Liver (tissue), 9 donors: Measurements from ENCODE around the gene CEP128. TPM values are rescaled to one million over a fixed set of nuclear protein-coding genes. Genes with fewer than 3 reads are reported as not detected.
A peak's percentile ranks its signal among the peaks of the same experiment; 100 is the strongest.

ENCODE experiments used
- DNase-seq: peaks from one replicate; pipeline ENCODE4 v3.0.0-alpha.2; 2017; ENCODE audit warnings: low spot score
- H3K27ac ChIP-seq, 2 donors: one replicate each; pipeline ENCODE4 v1.7.0; 2013; ENCODE audit warnings: inconsistent platforms in 2 of 2, low read length in 2 of 2, control low read depth in 1 of 2, low read depth in 1 of 2, mild to moderate bottlenecking in 1 of 2
- H3K27me3 ChIP-seq, 4 donors: one replicate each; pipeline versions ENCODE4 v1.6.1 to v1.7.0; 2013; ENCODE audit warnings: low read length in 3 of 4, inconsistent platforms in 1 of 4, mild to moderate bottlenecking in 1 of 4, moderate library complexity in 1 of 4; ENCODE audit not compliant: control insufficient read depth in 4 of 4, insufficient read depth in 4 of 4
- H3K36me3 ChIP-seq, 4 donors: one replicate each; pipeline versions ENCODE4 v1.6.1 to v1.7.0; 2013; ENCODE audit warnings: low read length in 3 of 4, mild to moderate bottlenecking in 3 of 4, low read depth in 1 of 4, moderate library complexity in 1 of 4; ENCODE audit not compliant: control insufficient read depth in 4 of 4, insufficient read depth in 3 of 4
- H3K4me1 ChIP-seq, 4 donors: one replicate each; pipeline versions ENCODE4 v1.6.1 to v1.7.0; 2013; ENCODE audit warnings: low read length in 3 of 4, mild to moderate bottlenecking in 3 of 4, moderate library complexity in 1 of 4; ENCODE audit not compliant: control insufficient read depth in 4 of 4, insufficient read depth in 4 of 4
- H3K4me3 ChIP-seq, 3 donors: one replicate each; pipeline versions ENCODE4 v1.6.1 to v1.7.0; 2013; ENCODE audit warnings: low read length in 3 of 3, control low read depth in 1 of 3, low read depth in 1 of 3, mild to moderate bottlenecking in 1 of 3
- H3K9ac ChIP-seq, 2 donors: one replicate each; pipeline ENCODE4 v1.7.0; 2013; ENCODE audit warnings: low read length in 2 of 2, mild to moderate bottlenecking in 2 of 2, moderate library complexity in 2 of 2, control low read depth in 1 of 2, low read depth in 1 of 2
- H3K9me3 ChIP-seq, 4 donors: one replicate each; pipeline versions ENCODE4 v1.6.1 to v1.7.0; 2013; ENCODE audit warnings: low read length in 3 of 4; ENCODE audit not compliant: control insufficient read depth in 4 of 4
- GABPA ChIP-seq, 2 donors: IDR thresholded peaks in 1 of 2; conservative IDR thresholded peaks in 1 of 2; 2 replicates each; pipeline ENCODE4 v1.6.1; 2016; ENCODE audit warnings: antibody characterized with exemption in 2 of 2, mild to moderate bottlenecking in 1 of 2, moderate library complexity in 1 of 2
- HNF4A ChIP-seq, 2 donors: conservative IDR thresholded peaks; 2 replicates each; pipeline ENCODE4 v1.6.1; 2016; ENCODE audit warnings: antibody characterized with exemption in 2 of 2, mild to moderate bottlenecking in 2 of 2
- HNF4G ChIP-seq: IDR thresholded peaks from 2 replicates; pipeline ENCODE4 v1.6.1; 2016; ENCODE audit warnings: antibody characterized with exemption
- JUND ChIP-seq, 2 donors: IDR thresholded peaks; 2 replicates each; pipeline ENCODE4 v1.6.1; 2016; ENCODE audit warnings: antibody characterized with exemption in 2 of 2
- RAD21 ChIP-seq, 2 donors: IDR thresholded peaks; 2 replicates each; pipeline ENCODE4 v1.6.1; 2016; ENCODE audit warnings: antibody characterized with exemption in 2 of 2, mild to moderate bottlenecking in 2 of 2
- RXRA ChIP-seq, 2 donors: IDR thresholded peaks; 2 replicates each; pipeline ENCODE4 v1.6.1; 2017 to 2018; ENCODE audit warnings: antibody characterized with exemption in 2 of 2, mild to moderate bottlenecking in 1 of 2
- SP1 ChIP-seq: IDR thresholded peaks from 2 replicates; pipeline ENCODE4 v1.6.1; 2018; ENCODE audit warnings: antibody characterized with exemption, mild to moderate bottlenecking
- TAF1 ChIP-seq: conservative IDR thresholded peaks from 2 replicates; pipeline ENCODE4 v1.6.1; 2016; ENCODE audit warnings: antibody characterized with exemption, mild to moderate bottlenecking
- YY1 ChIP-seq: IDR thresholded peaks from 2 replicates; pipeline ENCODE4 v1.6.1; 2016; ENCODE audit warnings: antibody characterized with exemption, mild to moderate bottlenecking
- WGBS: extraction: QIAGEN DNeasy Blood & Tissue Kit; methylation state at CpG from one replicate; pipeline ENCODE4 v1.1.7; 2013; 5-methylcytosine and 5-hydroxymethylcytosine counted together
- polyA plus RNA-seq, 2 donors: library from polyadenylated mRNA; stranded (reverse) in 1 of 2; unstranded in 1 of 2; fragments of 200-250 nt in 1 of 2; fragments of >200 nt in 1 of 2; fragmentation: Nextera tagmentation in 1 of 2; extraction: Ambion mirVana in 1 of 2; gene quantifications; one replicate each; pipeline versions ENCODE4 v1.2.1 to v1.2.3, GENCODE V29; 2013 to 2015
- total RNA-seq, 2 donors: library from RNA; depleted of rRNA; stranded (reverse); fragments of >200 nt; gene quantifications; one replicate each; pipeline ENCODE4 v1.2.3, GENCODE V29; 2014
- TF ChIP-seq, protein P1 (sequence below): fragments of 150-350 bp; IDR thresholded peaks from 2 replicates; pipeline ENCODE4 v1.5.1; 2017; ENCODE audit warnings: improper control_type of control experiment, low read depth, low read length; ENCODE audit not compliant: missing input control
- TF ChIP-seq, protein P2 (sequence below): IDR thresholded peaks from 2 replicates; pipeline ENCODE4 v1.6.1; 2016; ENCODE audit warnings: antibody characterized with exemption, mild to moderate bottlenecking
- TF ChIP-seq, protein P3 (sequence below): IDR thresholded peaks from 2 replicates; pipeline ENCODE4 v1.6.1; 2016; ENCODE audit warnings: antibody characterized with exemption
- TF ChIP-seq, protein P4 (sequence below): IDR thresholded peaks from 2 replicates; pipeline ENCODE4 v1.6.1; 2016; ENCODE audit warnings: antibody characterized with exemption
- donor health status: healthy.
- donor health status: healthy.
- donor health status: healthy.
- donor health status: healthy.
- donor health status: healthy.

CEP128 gene
- total and polyA plus RNA-seq, 4 donors: 0.27 to 3.8 (median 1.4) TPM

DNA sequence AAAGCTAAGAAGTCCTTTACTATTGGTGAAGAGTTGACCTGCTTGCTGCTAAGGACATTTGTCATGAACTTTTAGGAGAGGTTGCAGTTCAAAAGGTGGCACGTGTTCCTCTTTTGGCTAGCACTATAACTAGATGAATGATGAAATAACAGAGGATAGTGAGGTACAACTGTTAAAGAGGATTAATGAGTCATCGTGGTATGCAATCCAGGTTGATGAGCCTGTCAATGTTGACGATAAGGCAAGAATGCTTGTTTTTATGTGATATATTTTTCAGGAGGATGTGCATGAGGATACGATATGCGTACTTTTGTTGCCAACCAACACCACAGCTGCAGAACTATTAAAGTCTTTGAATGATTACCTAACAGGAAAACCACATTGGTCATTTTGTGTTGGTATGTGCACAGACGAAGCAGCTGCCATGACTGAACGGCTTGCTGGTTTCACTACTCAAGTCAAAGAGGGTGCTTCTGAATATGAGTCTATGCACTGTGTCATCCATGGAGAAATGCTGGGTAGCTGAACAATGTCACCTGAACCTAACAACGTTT lies 10.6 kb downstream of the CEP128 start:
- H3K9me3 ChIP-seq: no peaks in the 10 kb centered on the region
- H3K27me3 ChIP-seq: no peaks in the 10 kb centered on the region
- H3K27ac ChIP-seq: no peak overlapping the region
- no peak for DNase-seq
- no peaks in the 10 kb centered on the region for H3K36me3 ChIP-seq
- no peak overlapping the region for H3K9ac ChIP-seq
- H3K4me1 ChIP-seq: peaks cover 0 to 4% (median 2%) of the 10 kb centered on the region in 4 donors
- H3K4me3 ChIP-seq: no peak overlapping the region
- TF ChIP-seq, protein P1, sequence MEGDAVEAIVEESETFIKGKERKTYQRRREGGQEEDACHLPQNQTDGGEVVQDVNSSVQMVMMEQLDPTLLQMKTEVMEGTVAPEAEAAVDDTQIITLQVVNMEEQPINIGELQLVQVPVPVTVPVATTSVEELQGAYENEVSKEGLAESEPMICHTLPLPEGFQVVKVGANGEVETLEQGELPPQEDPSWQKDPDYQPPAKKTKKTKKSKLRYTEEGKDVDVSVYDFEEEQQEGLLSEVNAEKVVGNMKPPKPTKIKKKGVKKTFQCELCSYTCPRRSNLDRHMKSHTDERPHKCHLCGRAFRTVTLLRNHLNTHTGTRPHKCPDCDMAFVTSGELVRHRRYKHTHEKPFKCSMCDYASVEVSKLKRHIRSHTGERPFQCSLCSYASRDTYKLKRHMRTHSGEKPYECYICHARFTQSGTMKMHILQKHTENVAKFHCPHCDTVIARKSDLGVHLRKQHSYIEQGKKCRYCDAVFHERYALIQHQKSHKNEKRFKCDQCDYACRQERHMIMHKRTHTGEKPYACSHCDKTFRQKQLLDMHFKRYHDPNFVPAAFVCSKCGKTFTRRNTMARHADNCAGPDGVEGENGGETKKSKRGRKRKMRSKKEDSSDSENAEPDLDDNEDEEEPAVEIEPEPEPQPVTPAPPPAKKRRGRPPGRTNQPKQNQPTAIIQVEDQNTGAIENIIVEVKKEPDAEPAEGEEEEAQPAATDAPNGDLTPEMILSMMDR: no peak
- TF ChIP-seq HNF4A (conservative IDR thresholded peaks at IDR 0.05) (no peak), JUND (IDR thresholded peaks at IDR 0.05) (peak in 1 of 2 donors; percentile 49), SP1 (no peak), RAD21 (IDR thresholded peaks at IDR 0.05) (no peak), TAF1 (no peak), RXRA (IDR thresholded peaks at IDR 0.05) (peak in 1 of 2 donors; percentile 23), GABPA (IDR thresholded peaks at IDR 0.05 in 1 of 2, conservative IDR thresholded peaks at IDR 0.05 in 1 of 2) (no peak), YY1 (no peak)
- TF ChIP-seq, protein P2, sequence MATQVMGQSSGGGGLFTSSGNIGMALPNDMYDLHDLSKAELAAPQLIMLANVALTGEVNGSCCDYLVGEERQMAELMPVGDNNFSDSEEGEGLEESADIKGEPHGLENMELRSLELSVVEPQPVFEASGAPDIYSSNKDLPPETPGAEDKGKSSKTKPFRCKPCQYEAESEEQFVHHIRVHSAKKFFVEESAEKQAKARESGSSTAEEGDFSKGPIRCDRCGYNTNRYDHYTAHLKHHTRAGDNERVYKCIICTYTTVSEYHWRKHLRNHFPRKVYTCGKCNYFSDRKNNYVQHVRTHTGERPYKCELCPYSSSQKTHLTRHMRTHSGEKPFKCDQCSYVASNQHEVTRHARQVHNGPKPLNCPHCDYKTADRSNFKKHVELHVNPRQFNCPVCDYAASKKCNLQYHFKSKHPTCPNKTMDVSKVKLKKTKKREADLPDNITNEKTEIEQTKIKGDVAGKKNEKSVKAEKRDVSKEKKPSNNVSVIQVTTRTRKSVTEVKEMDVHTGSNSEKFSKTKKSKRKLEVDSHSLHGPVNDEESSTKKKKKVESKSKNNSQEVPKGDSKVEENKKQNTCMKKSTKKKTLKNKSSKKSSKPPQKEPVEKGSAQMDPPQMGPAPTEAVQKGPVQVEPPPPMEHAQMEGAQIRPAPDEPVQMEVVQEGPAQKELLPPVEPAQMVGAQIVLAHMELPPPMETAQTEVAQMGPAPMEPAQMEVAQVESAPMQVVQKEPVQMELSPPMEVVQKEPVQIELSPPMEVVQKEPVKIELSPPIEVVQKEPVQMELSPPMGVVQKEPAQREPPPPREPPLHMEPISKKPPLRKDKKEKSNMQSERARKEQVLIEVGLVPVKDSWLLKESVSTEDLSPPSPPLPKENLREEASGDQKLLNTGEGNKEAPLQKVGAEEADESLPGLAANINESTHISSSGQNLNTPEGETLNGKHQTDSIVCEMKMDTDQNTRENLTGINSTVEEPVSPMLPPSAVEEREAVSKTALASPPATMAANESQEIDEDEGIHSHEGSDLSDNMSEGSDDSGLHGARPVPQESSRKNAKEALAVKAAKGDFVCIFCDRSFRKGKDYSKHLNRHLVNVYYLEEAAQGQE: no peak
- TF ChIP-seq, protein P3, sequence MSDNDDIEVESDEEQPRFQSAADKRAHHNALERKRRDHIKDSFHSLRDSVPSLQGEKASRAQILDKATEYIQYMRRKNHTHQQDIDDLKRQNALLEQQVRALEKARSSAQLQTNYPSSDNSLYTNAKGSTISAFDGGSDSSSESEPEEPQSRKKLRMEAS: no peak
- TF ChIP-seq, protein P4, sequence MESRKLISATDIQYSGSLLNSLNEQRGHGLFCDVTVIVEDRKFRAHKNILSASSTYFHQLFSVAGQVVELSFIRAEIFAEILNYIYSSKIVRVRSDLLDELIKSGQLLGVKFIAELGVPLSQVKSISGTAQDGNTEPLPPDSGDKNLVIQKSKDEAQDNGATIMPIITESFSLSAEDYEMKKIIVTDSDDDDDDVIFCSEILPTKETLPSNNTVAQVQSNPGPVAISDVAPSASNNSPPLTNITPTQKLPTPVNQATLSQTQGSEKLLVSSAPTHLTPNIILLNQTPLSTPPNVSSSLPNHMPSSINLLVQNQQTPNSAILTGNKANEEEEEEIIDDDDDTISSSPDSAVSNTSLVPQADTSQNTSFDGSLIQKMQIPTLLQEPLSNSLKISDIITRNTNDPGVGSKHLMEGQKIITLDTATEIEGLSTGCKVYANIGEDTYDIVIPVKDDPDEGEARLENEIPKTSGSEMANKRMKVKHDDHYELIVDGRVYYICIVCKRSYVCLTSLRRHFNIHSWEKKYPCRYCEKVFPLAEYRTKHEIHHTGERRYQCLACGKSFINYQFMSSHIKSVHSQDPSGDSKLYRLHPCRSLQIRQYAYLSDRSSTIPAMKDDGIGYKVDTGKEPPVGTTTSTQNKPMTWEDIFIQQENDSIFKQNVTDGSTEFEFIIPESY: no peak
- 63% methylated on average over 8 of the region's 8 CpGs for WGBS

DNA sequence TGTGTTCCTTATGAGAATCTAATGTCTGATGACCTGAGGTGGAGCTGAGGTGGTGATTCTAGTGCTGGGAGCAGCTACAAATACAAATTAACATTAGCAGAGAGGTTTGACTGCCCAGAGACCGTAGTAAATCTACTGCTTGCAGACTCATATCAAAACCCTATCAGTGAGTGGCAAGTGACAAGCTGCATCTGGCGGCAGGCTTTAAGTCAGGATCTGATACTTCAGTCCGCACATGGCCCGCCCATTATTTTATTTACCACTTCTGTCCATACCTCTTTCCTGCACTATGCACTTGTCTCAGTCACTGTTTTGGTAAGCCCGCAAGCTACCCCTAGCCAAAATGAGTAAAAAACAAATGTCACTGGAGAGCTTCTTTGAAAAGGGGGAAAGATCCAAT lies 11.4 kb downstream of the CEP128 start:
- TF ChIP-seq HNF4G (no peak), TAF1 (no peak), JUND (IDR thresholded peaks at IDR 0.05) (no peak)
- no peak overlapping the region for H3K27ac ChIP-seq
- WGBS: 93% methylated on average over 5 of the region's 5 CpGs

More for the DNA sequence above, 11.4 kb downstream of the CEP128 start:
- no peak for DNase-seq
- H3K4me1 ChIP-seq: no peaks in the 10 kb centered on the region
- no peaks in the 10 kb centered on the region for H3K27me3 ChIP-seq
- no peaks in the 10 kb centered on the region for H3K36me3 ChIP-seq
- H3K4me3 ChIP-seq: no peak overlapping the region
- no peak overlapping the region for H3K9ac ChIP-seq
- no peaks in the 10 kb centered on the region for H3K9me3 ChIP-seq
